DMS153 (cell line): ENCODE data around the gene AP1S3.
"Not testable (repeated sequence)": the region's sequence is repeated elsewhere in the genome, so short reads cannot be mapped to it uniquely, and the experiment has no call there.

Experiments
- DNase-seq: peaks from one replicate; lab custom pipeline; 2025; lab: John Stamatoyannopoulos, UW

The AP1S3 gene

GRCh38 chr2:223837287-223838061 is at the start of gene AP1S3:
TSS of gene AP1S3 (minus strand) at chr2:223837582. CDS start at chr2:223837450, 132 bp downstream.
- peak; percentile 79 for DNase-seq

- no peak for DNase-seq
Measured at GRCh38 chr2:223887127-223887526, 49.7 kb upstream of the AP1S3 start.

- no peak for DNase-seq
Measured at GRCh38 chr2:223886726-223887125, 49.3 kb upstream of the AP1S3 start.

GRCh38 chr2:223884399-223884798 is 47.0 kb upstream of the AP1S3 start:
- no peak for DNase-seq

GRCh38 chr2:223882715-223883114 is 45.3 kb upstream of the AP1S3 start:
- DNase-seq: no peak

- no peak for DNase-seq
Measured at GRCh38 chr2:223880796-223881195, 43.4 kb upstream of the AP1S3 start.

- no peak for DNase-seq
Measured at GRCh38 chr2:223877721-223878410, 40.5 kb upstream of the AP1S3 start.

GRCh38 chr2:223873672-223874071 is 36.3 kb upstream of the AP1S3 start:
- no peak for DNase-seq

GRCh38 chr2:223872772-223873171 is 35.4 kb upstream of the AP1S3 start:
- DNase-seq: not testable (repeated sequence)

GRCh38 chr2:223871661-223872060 is 34.3 kb upstream of the AP1S3 start:
- DNase-seq: not testable (repeated sequence)

GRCh38 chr2:223870840-223871611 is 33.6 kb upstream of the AP1S3 start:
- no peak for DNase-seq

- DNase-seq: no peak
Measured at GRCh38 chr2:223868005-223868404, 30.6 kb upstream of the AP1S3 start.

GRCh38 chr2:223865907-223866508 is 28.6 kb upstream of the AP1S3 start:
- DNase-seq: no peak

- DNase-seq: no peak
Measured at GRCh38 chr2:223865124-223865523, 27.7 kb upstream of the AP1S3 start.

- no peak for DNase-seq
Measured at GRCh38 chr2:223863491-223863890, 26.1 kb upstream of the AP1S3 start.

- DNase-seq: no peak
Measured at GRCh38 chr2:223860809-223861738, 23.7 kb upstream of the AP1S3 start.

- DNase-seq: no peak
Measured at GRCh38 chr2:223859070-223859469, 21.7 kb upstream of the AP1S3 start.

- no peak for DNase-seq
Measured at GRCh38 chr2:223856584-223856983, 19.2 kb upstream of the AP1S3 start.

GRCh38 chr2:223856021-223856420 is 18.6 kb upstream of the AP1S3 start:
- no peak for DNase-seq

- DNase-seq: no peak
Measured at GRCh38 chr2:223855426-223855825, 18.0 kb upstream of the AP1S3 start.

- no peak for DNase-seq
Measured at GRCh38 chr2:223854741-223855140, 17.4 kb upstream of the AP1S3 start.
